Measurements from ENCODE around the gene MSANTD2.

The MSANTD2 gene

GRCh38 chr11:124762624-124763155 is 37.5 kb downstream of the MSANTD2 start:
- Histone ChIP-seq H3K4me2 (ENCODE audit: low read length) (peak overlapping the region; percentile 83), H3K27me3 (ENCODE audit: control insufficient read depth, low read length) (peaks cover 39% of the 10 kb centered on the region), H3K4me3 (ENCODE audit: low read length) (peak overlapping the region; percentile 77), H3K36me3 (ENCODE audit: control insufficient read depth, low read length) (peaks cover 10% of the 10 kb centered on the region), H3K4me1 (ENCODE audit: control insufficient read depth, low read length) (peaks cover 49% of the 10 kb centered on the region), H3K27ac (ENCODE audit: low read depth, low read length) (no peak overlapping the region), H3F3A (ENCODE audit: control insufficient read depth, insufficient read depth) (no peaks in the 10 kb centered on the region), H3K9me2 (replicated peaks; ENCODE audit: control insufficient read depth, low read length) (no peaks in the 10 kb centered on the region), H3K79me2 (ENCODE audit: control insufficient read depth, low read length) (no peaks in the 10 kb centered on the region), H3K9me3 (ENCODE audit: control insufficient read depth, insufficient read depth, low read length) (no peaks in the 10 kb centered on the region), H4K20me1 (ENCODE audit: control insufficient read depth, insufficient read depth, low read depth, low read length) (no peaks in the 10 kb centered on the region)
- no peak for TF ChIP-seq EZH2phosphoT487 (IDR thresholded peaks at IDR 0.05; ENCODE audit: borderline replicate concordance, low read length)
- TF ChIP-seq CTCF (IDR thresholded peaks at IDR 0.05; ENCODE audit: low read depth, low read length, poor library complexity, severe bottlenecking) = no peak

GRCh38 chr11:124762105-124762623 is 38.0 kb downstream of the MSANTD2 start, which contains the start of gene ESAM:
Gene ESAM (minus strand): TSS chr11:124762290. CDS start chr11:124762154, 136 bp downstream.
- H3K9me2 ChIP-seq (replicated peaks; ENCODE audit: control insufficient read depth, low read length) = no peaks in the 10 kb centered on the region
- H3K4me2 ChIP-seq (ENCODE audit: low read length) = peak within 1 kb of the TSS; percentile 83
- peaks cover 49% of the 10 kb centered on the region for H3K4me1 ChIP-seq (ENCODE audit: control insufficient read depth, low read length)
- H3F3A ChIP-seq (ENCODE audit: control insufficient read depth, insufficient read depth) = no peaks in the 10 kb centered on the region
- peaks cover 42% of the 10 kb centered on the region for H3K27me3 ChIP-seq (ENCODE audit: control insufficient read depth, low read length)
- no peaks in the 10 kb centered on the region for H3K9me3 ChIP-seq (ENCODE audit: control insufficient read depth, insufficient read depth, low read length)
- TF ChIP-seq EZH2phosphoT487 (IDR thresholded peaks at IDR 0.05; ENCODE audit: borderline replicate concordance, low read length) (no peak), CTCF (IDR thresholded peaks at IDR 0.05; ENCODE audit: low read depth, low read length, poor library complexity, severe bottlenecking) (no peak)
- H3K27ac ChIP-seq (ENCODE audit: low read depth, low read length) = no peak within 1 kb of the TSS
- peaks cover 5% of the 10 kb centered on the region for H3K36me3 ChIP-seq (ENCODE audit: control insufficient read depth, low read length)
- peak within 1 kb of the TSS; percentile 77 for H3K4me3 ChIP-seq (ENCODE audit: low read length)
- no peaks in the 10 kb centered on the region for H3K79me2 ChIP-seq (ENCODE audit: control insufficient read depth, low read length)
- no peaks in the 10 kb centered on the region for H4K20me1 ChIP-seq (ENCODE audit: control insufficient read depth, insufficient read depth, low read depth, low read length)

GRCh38 chr11:124761301-124762104 is 38.7 kb downstream of the MSANTD2 start:
- Histone ChIP-seq H3K9me3 (ENCODE audit: control insufficient read depth, insufficient read depth, low read length) (no peaks in the 10 kb centered on the region), H3K79me2 (ENCODE audit: control insufficient read depth, low read length) (no peaks in the 10 kb centered on the region), H3K4me3 (ENCODE audit: low read length) (peak overlapping the region; percentile 77), H3F3A (ENCODE audit: control insufficient read depth, insufficient read depth) (no peaks in the 10 kb centered on the region), H4K20me1 (ENCODE audit: control insufficient read depth, insufficient read depth, low read depth, low read length) (no peaks in the 10 kb centered on the region), H3K27ac (ENCODE audit: low read depth, low read length) (no peak overlapping the region), H3K4me2 (ENCODE audit: low read length) (peak overlapping the region; percentile 83), H3K4me1 (ENCODE audit: control insufficient read depth, low read length) (peaks cover 49% of the 10 kb centered on the region), H3K27me3 (ENCODE audit: control insufficient read depth, low read length) (peaks cover 42% of the 10 kb centered on the region), H3K36me3 (ENCODE audit: control insufficient read depth, low read length) (no peaks in the 10 kb centered on the region), H3K9me2 (replicated peaks; ENCODE audit: control insufficient read depth, low read length) (no peaks in the 10 kb centered on the region)
- TF ChIP-seq EZH2phosphoT487 (IDR thresholded peaks at IDR 0.05; ENCODE audit: borderline replicate concordance, low read length) (no peak), CTCF (IDR thresholded peaks at IDR 0.05; ENCODE audit: low read depth, low read length, poor library complexity, severe bottlenecking) (no peak)

Data from DOHH2 (cell line).